ENCODE data around the gene DDOST.

- TF ChIP-seq EZH2 (IDR thresholded peaks at IDR 0.05) (no peak), POLR2AphosphoS5 (IDR thresholded peaks at IDR 0.05; ENCODE audit: borderline replicate concordance, low read depth, low read length) (no peak)
Observed at GRCh38 chr1:20641975-20642374, 19.2 kb downstream of the DDOST start.

Data from SK-N-MC (cell line).